ENCODE data around the gene LYSMD2.
A peak's percentile ranks its signal among the peaks of the same experiment; 100 is the strongest.

Gene LYSMD2

GRCh38 chr15:51718746-51719145, 18.7 kb downstream of the LYSMD2 start:
- DNase-seq, result no peak

- DNase-seq, result no peak
Observed at GRCh38 chr15:51718219-51718618, 19.2 kb downstream of the LYSMD2 start.

GRCh38 chr15:51714911-51715310, 22.5 kb downstream of the LYSMD2 start:
- DNase-seq, result no peak

- DNase-seq, result no peak
Observed at GRCh38 chr15:51714162-51714561, 23.3 kb downstream of the LYSMD2 start.

- DNase-seq, result no peak
Observed at GRCh38 chr15:51709031-51709430, 28.4 kb downstream of the LYSMD2 start.

- no peak for DNase-seq
Observed at GRCh38 chr15:51708013-51708412, 29.4 kb downstream of the LYSMD2 start.

GRCh38 chr15:51706926-51707608, 30.4 kb downstream of the LYSMD2 start:
- DNase-seq, result no peak

GRCh38 chr15:51706291-51706690, 31.2 kb downstream of the LYSMD2 start:
- DNase-seq, result peak; percentile 59

- DNase-seq, result peak; percentile 66
Observed at GRCh38 chr15:51702710-51703109, 34.7 kb downstream of the LYSMD2 start.

GRCh38 chr15:51699373-51699772, 38.1 kb downstream of the LYSMD2 start:
- no peak for DNase-seq

GRCh38 chr15:51697163-51697562, 40.3 kb downstream of the LYSMD2 start:
- peak; percentile 57 for DNase-seq

- no peak for DNase-seq
Observed at GRCh38 chr15:51696566-51696965, 40.9 kb downstream of the LYSMD2 start.

- no peak for DNase-seq
Observed at GRCh38 chr15:51692154-51692553, 45.3 kb downstream of the LYSMD2 start.

- DNase-seq, result peak; percentile 8
Observed at GRCh38 chr15:51688863-51689262, 48.6 kb downstream of the LYSMD2 start.

- DNase-seq, result no peak
Observed at GRCh38 chr15:51687565-51687964, 49.9 kb downstream of the LYSMD2 start.

- peak; percentile 90 for DNase-seq
Observed at GRCh38 chr15:51681303-51681963, 56.0 kb downstream of the LYSMD2 start, which contains the start of gene SCG3. Gene SCG3, plus strand, starts transcription at chr15:51681503. Its CDS starts 253 bp downstream, at chr15:51681756.

- no peak for DNase-seq
Observed at GRCh38 chr15:51680321-51680720, 57.1 kb downstream of the LYSMD2 start.

GRCh38 chr15:51678096-51678495, 59.4 kb downstream of the LYSMD2 start:
- DNase-seq, result no peak

- DNase-seq, result no peak
Observed at GRCh38 chr15:51677452-51677851, 60.0 kb downstream of the LYSMD2 start.

- DNase-seq, result no peak
Observed at GRCh38 chr15:51677021-51677420, 60.4 kb downstream of the LYSMD2 start.

GRCh38 chr15:51675234-51675633, 62.2 kb downstream of the LYSMD2 start:
- no peak for DNase-seq

All from hematopoietic multipotent progenitor cell treated with erythropoietin and hydrocortisone succinate and interleukin-3 and kit ligand, for 4 days (in vitro differentiated cells).